ENCODE results near the gene STRN4. TPM values are rescaled to one million over a fixed set of nuclear protein-coding genes. Genes with fewer than 3 reads are reported as not detected.

STRN4 gene
- total and polyA plus RNA-seq, 2 donors = 31.9 to 38.7 TPM

GRCh38 chr19:46730595-46730994, 15.7 kb downstream of the STRN4 start:
- H3K27ac ChIP-seq (ENCODE audit: low read depth in 1 of 2, low read length in 1 of 2) = peak overlapping the region in 1 of 2 donors; percentile 19
- no peaks in the 10 kb centered on the region for H3K27me3 ChIP-seq (ENCODE audit: control insufficient read depth in 2 of 2, insufficient read depth in 1 of 2, low read length in 1 of 2)
- peaks cover 0 to 10% of the 10 kb centered on the region in 2 donors for H3K4me1 ChIP-seq (ENCODE audit: control insufficient read depth in 2 of 2, insufficient read depth in 2 of 2, low read length in 2 of 2)
- no peak overlapping the region for H3K4me3 ChIP-seq (ENCODE audit: low read length in 2 of 2)
- WGBS = 98% methylated on average over 14 of the region's 14 CpGs
- no peaks in the 10 kb centered on the region for H3K9me3 ChIP-seq (ENCODE audit: control insufficient read depth in 2 of 2, insufficient read depth in 1 of 2, low read length in 1 of 2)
- no peak for DNase-seq (ENCODE audit: low read depth in 6 of 9, low spot score in 9 of 9)
- H3K36me3 ChIP-seq (ENCODE audit: control insufficient read depth in 2 of 2, insufficient read depth in 2 of 2, low read length in 1 of 2) = peaks cover 83 to 95% of the 10 kb centered on the region in 2 donors

DNA sequence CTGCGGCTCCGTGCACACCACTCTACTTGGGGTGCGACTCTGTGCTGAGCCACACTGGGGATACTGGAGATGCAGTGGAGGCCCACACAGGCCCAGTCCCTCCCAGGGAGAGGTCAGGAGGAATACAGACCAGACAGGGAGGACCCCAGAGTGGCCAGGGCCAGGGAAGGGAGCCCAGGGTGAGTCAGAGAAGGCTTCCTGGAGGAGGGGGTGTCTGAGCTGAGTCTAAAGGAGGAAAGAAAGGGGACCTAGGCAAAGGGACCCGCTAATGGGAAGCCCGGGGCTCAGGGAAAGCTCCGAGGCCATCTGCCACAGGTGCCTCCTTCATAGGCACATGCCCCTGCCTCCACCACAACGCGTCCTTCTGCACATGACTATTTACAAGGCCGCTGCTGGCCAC, 16.1 kb downstream of the STRN4 start:
- Histone ChIP-seq H3K36me3 (ENCODE audit: control insufficient read depth in 2 of 2, insufficient read depth in 2 of 2, low read length in 1 of 2) (peaks cover 87 to 95% of the 10 kb centered on the region in 2 donors), H3K4me3 (ENCODE audit: low read length in 2 of 2) (no peak overlapping the region), H3K27me3 (ENCODE audit: control insufficient read depth in 2 of 2, insufficient read depth in 1 of 2, low read length in 1 of 2) (no peaks in the 10 kb centered on the region), H3K9me3 (ENCODE audit: control insufficient read depth in 2 of 2, insufficient read depth in 1 of 2, low read length in 1 of 2) (no peaks in the 10 kb centered on the region), H3K27ac (ENCODE audit: low read depth in 1 of 2, low read length in 1 of 2) (no peak overlapping the region), H3K4me1 (ENCODE audit: control insufficient read depth in 2 of 2, insufficient read depth in 2 of 2, low read length in 2 of 2) (peaks cover 0 to 10% of the 10 kb centered on the region in 2 donors)
- DNase-seq (ENCODE audit: low read depth in 6 of 9, low spot score in 9 of 9) = no peak
- WGBS = 98% methylated on average over 9 of the region's 9 CpGs

GRCh38 chr19:46729696-46730095, 16.6 kb downstream of the STRN4 start:
- Histone ChIP-seq H3K9me3 (ENCODE audit: control insufficient read depth in 2 of 2, insufficient read depth in 1 of 2, low read length in 1 of 2) (no peaks in the 10 kb centered on the region), H3K27me3 (ENCODE audit: control insufficient read depth in 2 of 2, insufficient read depth in 1 of 2, low read length in 1 of 2) (no peaks in the 10 kb centered on the region), H3K27ac (ENCODE audit: low read depth in 1 of 2, low read length in 1 of 2) (no peak overlapping the region), H3K4me3 (ENCODE audit: low read length in 2 of 2) (no peak overlapping the region), H3K36me3 (ENCODE audit: control insufficient read depth in 2 of 2, insufficient read depth in 2 of 2, low read length in 1 of 2) (peaks cover 92 to 97% of the 10 kb centered on the region in 2 donors), H3K4me1 (ENCODE audit: control insufficient read depth in 2 of 2, insufficient read depth in 2 of 2, low read length in 2 of 2) (peaks cover 0 to 10% of the 10 kb centered on the region in 2 donors)
- DNase-seq (ENCODE audit: low read depth in 6 of 9, low spot score in 9 of 9) = no peak
- WGBS = 96% methylated on average over 7 of the region's 7 CpGs

- WGBS = 59% methylated on average over 20 of the region's 20 CpGs
- Histone ChIP-seq H3K36me3 (ENCODE audit: control insufficient read depth in 2 of 2, insufficient read depth in 2 of 2, low read length in 1 of 2) (peaks cover 97 to 98% of the 10 kb centered on the region in 2 donors), H3K27me3 (ENCODE audit: control insufficient read depth in 2 of 2, insufficient read depth in 1 of 2, low read length in 1 of 2) (no peaks in the 10 kb centered on the region), H3K27ac (ENCODE audit: low read depth in 1 of 2, low read length in 1 of 2) (no peak overlapping the region), H3K9me3 (ENCODE audit: control insufficient read depth in 2 of 2, insufficient read depth in 1 of 2, low read length in 1 of 2) (no peaks in the 10 kb centered on the region), H3K4me1 (ENCODE audit: control insufficient read depth in 2 of 2, insufficient read depth in 2 of 2, low read length in 2 of 2) (peaks cover 0 to 10% of the 10 kb centered on the region in 2 donors), H3K4me3 (ENCODE audit: low read length in 2 of 2) (no peak overlapping the region)
- peak in 5 of 9 donors; percentile 55 to 84 (median 71) for DNase-seq (ENCODE audit: low read depth in 6 of 9, low spot score in 9 of 9)
Measured at GRCh38 chr19:46728693-46729339, 17.4 kb downstream of the STRN4 start.

- Histone ChIP-seq H3K4me3 (ENCODE audit: low read length in 2 of 2) (no peak overlapping the region), H3K9me3 (ENCODE audit: control insufficient read depth in 2 of 2, insufficient read depth in 1 of 2, low read length in 1 of 2) (no peaks in the 10 kb centered on the region), H3K27me3 (ENCODE audit: control insufficient read depth in 2 of 2, insufficient read depth in 1 of 2, low read length in 1 of 2) (no peaks in the 10 kb centered on the region), H3K27ac (ENCODE audit: low read depth in 1 of 2, low read length in 1 of 2) (no peak overlapping the region), H3K4me1 (ENCODE audit: control insufficient read depth in 2 of 2, insufficient read depth in 2 of 2, low read length in 2 of 2) (peaks cover 0 to 16% of the 10 kb centered on the region in 2 donors), H3K36me3 (ENCODE audit: control insufficient read depth in 2 of 2, insufficient read depth in 2 of 2, low read length in 1 of 2) (peaks cover 97 to 98% of the 10 kb centered on the region in 2 donors)
- DNase-seq (ENCODE audit: low read depth in 6 of 9, low spot score in 9 of 9) = no peak
- 80% methylated on average over 14 of the region's 14 CpGs for WGBS
Measured at GRCh38 chr19:46728208-46728607, 18.0 kb downstream of the STRN4 start.

DNA sequence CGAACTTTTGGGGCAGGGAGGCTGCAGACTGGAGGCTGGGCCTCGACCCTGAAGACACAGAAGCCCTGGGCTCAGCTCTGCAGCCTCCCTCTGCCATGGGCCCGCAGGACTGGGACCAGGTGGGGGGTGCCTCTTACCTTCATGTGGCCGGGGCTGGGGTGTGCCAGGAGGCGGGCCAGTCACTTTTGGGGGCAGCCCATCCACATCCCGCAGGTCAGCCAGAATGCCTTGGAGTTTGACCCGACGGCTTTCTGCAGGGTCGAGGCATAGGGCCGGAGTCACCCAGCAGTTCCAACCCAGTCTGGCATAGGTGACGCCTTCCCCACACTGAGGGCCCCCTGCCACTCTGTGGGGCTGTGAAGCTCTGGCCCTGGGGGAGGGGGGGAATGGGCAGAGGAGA, 18.5 kb downstream of the STRN4 start:
- DNase-seq (ENCODE audit: low read depth in 6 of 9, low spot score in 9 of 9) = no peak
- H3K9me3 ChIP-seq (ENCODE audit: control insufficient read depth in 2 of 2, insufficient read depth in 1 of 2, low read length in 1 of 2) = no peaks in the 10 kb centered on the region
- H3K27me3 ChIP-seq (ENCODE audit: control insufficient read depth in 2 of 2, insufficient read depth in 1 of 2, low read length in 1 of 2) = no peaks in the 10 kb centered on the region
- 98% methylated on average over 11 of the region's 11 CpGs for WGBS
- no peak overlapping the region for H3K4me3 ChIP-seq (ENCODE audit: low read length in 2 of 2)
- peaks cover 0 to 20% of the 10 kb centered on the region in 2 donors for H3K4me1 ChIP-seq (ENCODE audit: control insufficient read depth in 2 of 2, insufficient read depth in 2 of 2, low read length in 2 of 2)
- no peak overlapping the region for H3K27ac ChIP-seq (ENCODE audit: low read depth in 1 of 2, low read length in 1 of 2)
- peaks cover 97 to 98% of the 10 kb centered on the region in 2 donors for H3K36me3 ChIP-seq (ENCODE audit: control insufficient read depth in 2 of 2, insufficient read depth in 2 of 2, low read length in 1 of 2)

DNA sequence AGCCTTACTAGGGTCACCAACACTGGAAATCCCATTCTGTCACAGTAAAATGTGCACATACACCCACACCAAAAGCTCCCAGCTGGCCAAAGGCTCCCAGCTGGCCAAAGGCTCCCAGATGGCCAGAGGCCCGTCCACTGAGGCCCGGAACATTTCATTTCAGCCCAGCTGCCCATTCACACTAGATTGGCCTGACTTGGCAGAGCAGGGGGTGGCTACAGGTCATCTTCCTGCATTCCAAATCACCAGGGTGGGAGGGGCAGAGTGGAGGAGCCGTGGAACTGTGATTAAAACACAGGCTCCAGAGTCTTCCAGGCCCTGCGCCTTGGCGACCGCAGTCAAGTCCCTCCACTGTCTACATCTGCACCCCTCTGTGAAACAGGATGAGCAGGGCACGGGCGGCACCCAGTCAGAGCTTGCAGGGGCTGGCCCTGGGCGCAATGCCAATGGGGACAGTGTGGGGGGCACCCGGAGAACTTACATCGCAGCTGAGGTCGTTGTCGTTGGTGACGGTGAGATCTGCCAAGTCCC, 19.2 kb downstream of the STRN4 start:
- H3K27me3 ChIP-seq (ENCODE audit: control insufficient read depth in 2 of 2, insufficient read depth in 1 of 2, low read length in 1 of 2) = no peaks in the 10 kb centered on the region
- 97% methylated on average over 14 of the region's 14 CpGs for WGBS
- no peak overlapping the region for H3K27ac ChIP-seq (ENCODE audit: low read depth in 1 of 2, low read length in 1 of 2)
- no peaks in the 10 kb centered on the region for H3K9me3 ChIP-seq (ENCODE audit: control insufficient read depth in 2 of 2, insufficient read depth in 1 of 2, low read length in 1 of 2)
- DNase-seq (ENCODE audit: low read depth in 6 of 9, low spot score in 9 of 9) = no peak
- peaks cover 0 to 27% of the 10 kb centered on the region in 2 donors for H3K4me1 ChIP-seq (ENCODE audit: control insufficient read depth in 2 of 2, insufficient read depth in 2 of 2, low read length in 2 of 2)
- no peak overlapping the region for H3K4me3 ChIP-seq (ENCODE audit: low read length in 2 of 2)
- H3K36me3 ChIP-seq (ENCODE audit: control insufficient read depth in 2 of 2, insufficient read depth in 2 of 2, low read length in 1 of 2) = peaks cover 97 to 98% of the 10 kb centered on the region in 2 donors

GRCh38 chr19:46726551-46726950, 19.7 kb downstream of the STRN4 start:
- Histone ChIP-seq H3K4me3 (ENCODE audit: low read length in 2 of 2) (no peak overlapping the region), H3K36me3 (ENCODE audit: control insufficient read depth in 2 of 2, insufficient read depth in 2 of 2, low read length in 1 of 2) (peaks cover 97 to 98% of the 10 kb centered on the region in 2 donors), H3K27me3 (ENCODE audit: control insufficient read depth in 2 of 2, insufficient read depth in 1 of 2, low read length in 1 of 2) (no peaks in the 10 kb centered on the region), H3K27ac (ENCODE audit: low read depth in 1 of 2, low read length in 1 of 2) (no peak overlapping the region), H3K9me3 (ENCODE audit: control insufficient read depth in 2 of 2, insufficient read depth in 1 of 2, low read length in 1 of 2) (no peaks in the 10 kb centered on the region), H3K4me1 (ENCODE audit: control insufficient read depth in 2 of 2, insufficient read depth in 2 of 2, low read length in 2 of 2) (peaks cover 0 to 32% of the 10 kb centered on the region in 2 donors)
- 98% methylated on average over 10 of the region's 10 CpGs for WGBS
- no peak for DNase-seq (ENCODE audit: low read depth in 6 of 9, low spot score in 9 of 9)

- Histone ChIP-seq H3K27ac (ENCODE audit: low read depth in 1 of 2, low read length in 1 of 2) (no peak overlapping the region), H3K4me3 (ENCODE audit: low read length in 2 of 2) (no peak overlapping the region), H3K9me3 (ENCODE audit: control insufficient read depth in 2 of 2, insufficient read depth in 1 of 2, low read length in 1 of 2) (no peaks in the 10 kb centered on the region), H3K4me1 (ENCODE audit: control insufficient read depth in 2 of 2, insufficient read depth in 2 of 2, low read length in 2 of 2) (peaks cover 0 to 32% of the 10 kb centered on the region in 2 donors), H3K36me3 (ENCODE audit: control insufficient read depth in 2 of 2, insufficient read depth in 2 of 2, low read length in 1 of 2) (peaks cover 98 to 99% of the 10 kb centered on the region in 2 donors), H3K27me3 (ENCODE audit: control insufficient read depth in 2 of 2, insufficient read depth in 1 of 2, low read length in 1 of 2) (no peaks in the 10 kb centered on the region)
- no peak for DNase-seq (ENCODE audit: low read depth in 6 of 9, low spot score in 9 of 9)
- 98% methylated on average over 9 of the region's 9 CpGs for WGBS
Measured at GRCh38 chr19:46725859-46726393, 20.3 kb downstream of the STRN4 start.

All from thymus (tissue), 11 donors.